Measurements from ENCODE around the gene FCGR2B.
"Not testable (repeated sequence)": the region's sequence is repeated elsewhere in the genome, so short reads cannot be mapped to it uniquely, and the experiment has no call there.

FCGR2B gene

GRCh38 chr1:161720956-161721737 is 58.2 kb downstream of the FCGR2B start, which contains the start of gene FCRLB:
TSS of gene FCRLB (plus strand) at chr1:161721544. CDS start at chr1:161722673, 1,129 bp downstream.
- Histone ChIP-seq H3K27ac (ENCODE audit: low read depth, low read length) (no peak within 1 kb of the TSS), H3K4me1 (ENCODE audit: control insufficient read depth, insufficient read depth, low read length) (no peaks in the 10 kb centered on the region), H3K9ac (ENCODE audit: low read length) (no peak within 1 kb of the TSS), H3K36me3 (ENCODE audit: control insufficient read depth, insufficient read depth, low read length) (no peaks in the 10 kb centered on the region), H3K4me3 (ENCODE audit: low read length) (no peak within 1 kb of the TSS), H3K27me3 (ENCODE audit: control insufficient read depth, insufficient read depth, low read length) (peaks cover 3% of the 10 kb centered on the region)

GRCh38 chr1:161721738-161722343 is 58.9 kb downstream of the FCGR2B start:
- H3K9ac ChIP-seq (ENCODE audit: low read length), result no peak overlapping the region
- no peak overlapping the region for H3K27ac ChIP-seq (ENCODE audit: low read depth, low read length)
- H3K4me1 ChIP-seq (ENCODE audit: control insufficient read depth, insufficient read depth, low read length), result no peaks in the 10 kb centered on the region
- H3K36me3 ChIP-seq (ENCODE audit: control insufficient read depth, insufficient read depth, low read length), result no peaks in the 10 kb centered on the region
- no peak overlapping the region for H3K4me3 ChIP-seq (ENCODE audit: low read length)
- peaks cover 3% of the 10 kb centered on the region for H3K27me3 ChIP-seq (ENCODE audit: control insufficient read depth, insufficient read depth, low read length)

- H3K9ac ChIP-seq (ENCODE audit: low read length), result no peak overlapping the region
- no peaks in the 10 kb centered on the region for H3K36me3 ChIP-seq (ENCODE audit: control insufficient read depth, insufficient read depth, low read length)
- no peak overlapping the region for H3K27ac ChIP-seq (ENCODE audit: low read depth, low read length)
- H3K4me1 ChIP-seq (ENCODE audit: control insufficient read depth, insufficient read depth, low read length), result no peaks in the 10 kb centered on the region
- no peak overlapping the region for H3K4me3 ChIP-seq (ENCODE audit: low read length)
- H3K27me3 ChIP-seq (ENCODE audit: control insufficient read depth, insufficient read depth, low read length), result peaks cover 3% of the 10 kb centered on the region
These were observed 59.5 kb downstream of the FCGR2B start for GRCh38 chr1:161722406-161722805.

GRCh38 chr1:161723459-161724141 is 60.7 kb downstream of the FCGR2B start:
- Histone ChIP-seq H3K9ac (ENCODE audit: low read length) (no peak overlapping the region), H3K27me3 (ENCODE audit: control insufficient read depth, insufficient read depth, low read length) (peaks cover 3% of the 10 kb centered on the region), H3K27ac (ENCODE audit: low read depth, low read length) (no peak overlapping the region), H3K36me3 (ENCODE audit: control insufficient read depth, insufficient read depth, low read length) (no peaks in the 10 kb centered on the region), H3K4me1 (ENCODE audit: control insufficient read depth, insufficient read depth, low read length) (no peaks in the 10 kb centered on the region), H3K4me3 (ENCODE audit: low read length) (no peak overlapping the region)

GRCh38 chr1:161725258-161725907 is 62.4 kb downstream of the FCGR2B start:
- peak overlapping the region; percentile 83 for H3K4me3 ChIP-seq (ENCODE audit: low read length)
- H3K4me1 ChIP-seq (ENCODE audit: control insufficient read depth, insufficient read depth, low read length); H3K27me3 ChIP-seq (ENCODE audit: control insufficient read depth, insufficient read depth, low read length); H3K36me3 ChIP-seq (ENCODE audit: control insufficient read depth, insufficient read depth, low read length); H3K9ac ChIP-seq (ENCODE audit: low read length); H3K27ac ChIP-seq (ENCODE audit: low read depth, low read length): not testable (repeated sequence)

- Histone ChIP-seq H3K27ac (ENCODE audit: low read depth, low read length) (peak overlapping the region; percentile 64), H3K4me1 (ENCODE audit: control insufficient read depth, insufficient read depth, low read length) (no peaks in the 10 kb centered on the region), H3K27me3 (ENCODE audit: control insufficient read depth, insufficient read depth, low read length) (peaks cover 3% of the 10 kb centered on the region), H3K9ac (ENCODE audit: low read length) (peak overlapping the region; percentile 59), H3K36me3 (ENCODE audit: control insufficient read depth, insufficient read depth, low read length) (no peaks in the 10 kb centered on the region), H3K4me3 (ENCODE audit: low read length) (peak overlapping the region; percentile 83)
These were observed 63.0 kb downstream of the FCGR2B start for GRCh38 chr1:161725908-161726472.

- Histone ChIP-seq H3K27ac (ENCODE audit: low read depth, low read length) (peak overlapping the region; percentile 64), H3K4me1 (ENCODE audit: control insufficient read depth, insufficient read depth, low read length) (no peaks in the 10 kb centered on the region), H3K9ac (ENCODE audit: low read length) (peak overlapping the region; percentile 59), H3K4me3 (ENCODE audit: low read length) (peak overlapping the region; percentile 83), H3K36me3 (ENCODE audit: control insufficient read depth, insufficient read depth, low read length) (no peaks in the 10 kb centered on the region), H3K27me3 (ENCODE audit: control insufficient read depth, insufficient read depth, low read length) (peaks cover 3% of the 10 kb centered on the region)
These were observed 63.7 kb downstream of the FCGR2B start for GRCh38 chr1:161726473-161727255.

GRCh38 chr1:161727256-161727924 is 64.4 kb downstream of the FCGR2B start:
- no peaks in the 10 kb centered on the region for H3K36me3 ChIP-seq (ENCODE audit: control insufficient read depth, insufficient read depth, low read length)
- peak overlapping the region; percentile 73 for H3K4me3 ChIP-seq (ENCODE audit: low read length)
- H3K27me3 ChIP-seq (ENCODE audit: control insufficient read depth, insufficient read depth, low read length), result peaks cover 3% of the 10 kb centered on the region
- H3K4me1 ChIP-seq (ENCODE audit: control insufficient read depth, insufficient read depth, low read length), result no peaks in the 10 kb centered on the region
- H3K27ac ChIP-seq (ENCODE audit: low read depth, low read length), result peak overlapping the region; percentile 62
- H3K9ac ChIP-seq (ENCODE audit: low read length), result peak overlapping the region; percentile 49

All from rectal smooth muscle tissue (tissue), 1 donor.